ENCODE measurements around the gene BCL11B.

DNA sequence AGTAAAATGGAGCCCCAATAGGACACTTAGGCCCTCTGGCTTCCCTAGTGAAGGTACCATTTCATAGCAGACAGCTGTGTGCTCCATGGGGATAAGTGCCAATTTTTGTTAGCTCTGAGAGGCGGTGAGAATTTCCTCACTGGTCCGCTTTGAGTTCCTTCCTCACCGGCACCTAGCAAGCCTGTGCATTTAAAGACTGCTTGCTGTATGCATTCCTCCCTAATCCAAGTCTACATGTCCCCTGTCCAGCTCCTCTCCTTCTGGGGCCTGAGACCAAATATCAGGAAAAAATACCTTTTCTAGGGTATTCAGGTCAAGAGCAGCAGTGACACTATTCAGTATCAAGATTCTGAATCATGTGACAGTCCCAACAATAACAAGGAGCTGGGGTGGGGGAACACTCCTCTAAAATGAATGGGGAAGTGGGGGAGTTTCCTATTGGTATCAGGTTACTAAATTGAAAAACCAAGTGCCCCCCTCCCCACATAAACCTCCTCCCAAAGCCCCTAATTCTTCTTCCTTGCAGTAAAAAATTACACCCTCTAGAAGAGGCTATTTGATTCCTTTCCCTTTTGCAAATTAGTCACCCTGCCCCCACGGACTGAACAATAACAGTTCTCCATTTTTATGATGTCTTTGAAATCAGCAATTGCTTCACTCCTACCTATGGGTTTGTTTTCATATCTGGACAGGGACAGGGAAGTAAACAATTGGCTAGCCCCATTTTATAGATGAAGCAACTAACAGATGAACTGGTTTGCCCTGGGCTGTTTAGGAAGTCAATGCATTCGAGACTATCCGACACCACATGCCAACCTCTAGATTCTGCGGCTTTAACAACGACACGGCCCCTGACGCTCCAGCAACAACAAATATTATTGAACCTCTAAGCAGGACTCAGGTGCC, 28.9 kb downstream of the BCL11B start:
- TF ChIP-seq EZH2phosphoT487 (IDR thresholded peaks at IDR 0.05; ENCODE audit: low read depth, severe bottlenecking, unreplicated experiment) = no peak
- TF ChIP-seq, protein P1, sequence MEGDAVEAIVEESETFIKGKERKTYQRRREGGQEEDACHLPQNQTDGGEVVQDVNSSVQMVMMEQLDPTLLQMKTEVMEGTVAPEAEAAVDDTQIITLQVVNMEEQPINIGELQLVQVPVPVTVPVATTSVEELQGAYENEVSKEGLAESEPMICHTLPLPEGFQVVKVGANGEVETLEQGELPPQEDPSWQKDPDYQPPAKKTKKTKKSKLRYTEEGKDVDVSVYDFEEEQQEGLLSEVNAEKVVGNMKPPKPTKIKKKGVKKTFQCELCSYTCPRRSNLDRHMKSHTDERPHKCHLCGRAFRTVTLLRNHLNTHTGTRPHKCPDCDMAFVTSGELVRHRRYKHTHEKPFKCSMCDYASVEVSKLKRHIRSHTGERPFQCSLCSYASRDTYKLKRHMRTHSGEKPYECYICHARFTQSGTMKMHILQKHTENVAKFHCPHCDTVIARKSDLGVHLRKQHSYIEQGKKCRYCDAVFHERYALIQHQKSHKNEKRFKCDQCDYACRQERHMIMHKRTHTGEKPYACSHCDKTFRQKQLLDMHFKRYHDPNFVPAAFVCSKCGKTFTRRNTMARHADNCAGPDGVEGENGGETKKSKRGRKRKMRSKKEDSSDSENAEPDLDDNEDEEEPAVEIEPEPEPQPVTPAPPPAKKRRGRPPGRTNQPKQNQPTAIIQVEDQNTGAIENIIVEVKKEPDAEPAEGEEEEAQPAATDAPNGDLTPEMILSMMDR (IDR thresholded peaks at IDR 0.05; ENCODE audit: poor library complexity) = no peak
- no peak for TF ChIP-seq EZH2 (IDR thresholded peaks at IDR 0.05; ENCODE audit: borderline replicate concordance)
